Midbrain (tissue), 1 donor: ENCODE data around the gene BRWD1.

Source experiments
- DNase-seq: peaks from one replicate; lab custom pipeline; 2025; lab: John Stamatoyannopoulos, UW

Gene BRWD1

DNA sequence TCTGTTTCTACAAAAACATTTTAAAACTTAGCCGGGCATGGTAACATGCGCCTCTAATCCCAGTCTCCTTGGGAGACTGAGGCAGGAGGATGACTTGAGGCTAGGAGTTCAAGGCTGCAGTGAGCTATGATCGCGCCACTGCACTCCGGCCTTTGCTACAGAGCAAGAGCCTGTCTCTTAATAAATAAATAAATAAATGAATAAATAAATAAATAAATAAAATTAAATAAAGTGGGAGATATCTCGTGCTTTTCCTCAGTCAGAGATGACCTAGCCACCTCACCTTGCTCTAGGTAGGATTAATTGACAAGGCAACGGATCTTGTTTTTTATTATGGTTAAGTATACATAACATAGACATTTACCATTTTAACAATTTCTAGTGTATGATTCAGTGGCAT, 14.3 kb upstream of the BRWD1 start:
- DNase-seq, result no peak

GRCh38 chr21:39326607-39327307, 13.3 kb upstream of the BRWD1 start:
- no peak for DNase-seq

DNA sequence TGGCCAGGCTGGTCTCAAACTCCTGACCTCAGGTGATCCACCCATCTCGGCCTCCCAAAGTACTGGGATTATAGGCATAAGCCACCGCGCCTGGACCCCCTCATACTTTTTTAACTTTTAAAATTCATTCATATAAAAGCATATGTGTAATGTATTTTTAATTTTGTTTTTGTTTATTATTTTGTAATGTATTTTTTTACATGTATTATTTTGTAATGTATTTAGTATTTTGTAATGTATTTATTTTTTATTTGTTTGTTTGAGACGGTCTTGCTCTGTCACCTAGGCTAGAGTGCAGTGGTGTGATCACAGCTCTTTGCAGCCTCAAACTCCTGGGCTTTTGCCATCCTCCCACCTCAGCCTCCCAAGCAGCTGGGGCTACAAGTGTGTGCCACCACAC, 12.0 kb upstream of the BRWD1 start:
- DNase-seq, result no peak

- no peak for DNase-seq
Measured at GRCh38 chr21:39321424-39321823, 8.0 kb upstream of the BRWD1 start.

GRCh38 chr21:39319814-39320332, 6.4 kb upstream of the BRWD1 start:
- DNase-seq, result no peak

- no peak for DNase-seq
Measured at GRCh38 chr21:39319251-39319756, 5.9 kb upstream of the BRWD1 start.

DNA sequence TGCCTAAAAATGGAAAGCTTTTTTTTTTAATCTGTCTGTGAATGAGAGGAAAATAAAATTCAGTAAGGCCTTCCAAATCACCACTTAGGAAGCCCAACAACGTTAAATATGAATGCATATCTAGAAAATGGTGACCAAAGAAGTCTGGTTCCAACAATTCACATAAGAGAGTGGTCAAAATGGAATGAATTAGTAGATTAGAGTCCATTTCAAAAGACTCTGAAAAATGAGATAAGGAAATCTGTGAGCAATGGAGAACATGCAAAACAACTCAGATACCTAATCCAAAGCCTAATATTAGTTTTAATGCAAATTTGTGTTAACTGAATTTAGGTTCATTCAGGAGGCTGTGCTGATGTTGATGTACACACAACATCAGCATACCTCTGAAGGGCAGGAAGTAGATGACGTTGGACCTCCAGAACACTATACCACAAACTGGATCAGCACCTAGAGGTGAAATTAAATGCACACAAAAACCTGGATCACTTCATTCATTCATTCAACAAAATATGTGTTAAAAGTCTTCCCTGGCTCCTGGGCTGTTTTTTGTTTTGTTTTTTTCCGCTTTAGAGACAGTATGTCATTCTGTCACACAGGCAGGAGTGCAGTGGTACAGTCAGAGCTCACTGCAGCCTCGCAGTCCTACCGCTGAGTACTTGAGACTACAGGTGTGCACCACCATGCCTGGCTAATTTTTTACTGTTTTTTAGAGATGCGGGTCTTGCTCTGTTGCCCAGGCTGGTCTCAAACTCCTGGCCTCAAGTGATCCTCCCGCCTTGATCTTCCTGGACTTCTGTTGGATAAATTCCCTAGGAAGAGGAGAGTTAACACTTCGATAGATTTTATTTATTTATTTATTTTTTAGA, 4.9 kb upstream of the BRWD1 start:
- DNase-seq, result no peak

- DNase-seq, result no peak
Measured at GRCh38 chr21:39317134-39318090, 4.0 kb upstream of the BRWD1 start.

DNA sequence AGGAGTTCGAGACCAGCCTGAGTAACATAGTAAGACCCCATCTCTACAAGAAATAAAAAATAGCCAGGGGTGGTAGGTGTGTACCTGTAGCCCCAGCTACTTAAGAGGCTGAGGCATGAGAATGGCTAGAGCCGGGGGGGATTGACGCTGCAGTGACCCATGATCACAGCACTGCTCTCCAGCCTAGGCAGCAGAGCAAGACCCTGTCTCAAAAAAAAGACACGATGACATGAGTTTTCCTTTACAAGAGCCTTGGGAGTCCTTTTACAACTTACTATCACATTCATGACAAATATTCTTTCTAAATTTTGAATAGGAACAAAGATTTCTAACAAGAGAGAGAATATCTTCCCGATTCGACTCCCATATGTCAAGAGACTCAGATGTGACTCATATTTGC, 3.3 kb upstream of the BRWD1 start:
- no peak for DNase-seq

- DNase-seq, result no peak
Measured at GRCh38 chr21:39315603-39316445, 2.4 kb upstream of the BRWD1 start.

GRCh38 chr21:39314143-39315027, 953 bp upstream of the BRWD1 start:
- DNase-seq, result peak; percentile 53

DNA sequence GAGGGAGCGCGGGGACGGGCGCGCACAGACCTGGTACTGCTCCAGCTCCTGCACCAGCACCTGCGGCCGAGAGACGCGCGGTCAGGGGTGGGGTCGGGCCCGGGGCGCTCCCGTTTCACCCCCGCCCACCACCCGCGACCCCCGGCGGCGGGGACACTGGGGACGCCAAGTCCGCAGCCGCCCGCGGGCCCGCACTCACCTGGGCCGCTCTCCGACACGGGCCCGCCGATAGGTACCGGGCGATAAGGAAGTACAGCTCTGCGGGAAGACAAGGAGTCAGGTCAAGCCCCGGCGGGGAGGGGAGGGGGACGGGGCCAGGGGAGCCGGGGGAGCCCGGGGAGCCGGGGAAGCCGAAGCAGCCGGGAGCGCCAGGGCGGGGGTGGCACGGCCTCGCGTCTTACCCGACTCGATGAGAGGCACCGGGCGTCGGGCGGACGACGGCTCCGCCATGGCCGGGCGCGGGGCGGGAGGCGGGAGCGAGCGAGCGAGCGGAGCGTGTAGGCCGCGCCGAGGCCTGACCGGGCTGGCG, 326 bp downstream of the BRWD1 start:
- peak; percentile 66 for DNase-seq

DNA sequence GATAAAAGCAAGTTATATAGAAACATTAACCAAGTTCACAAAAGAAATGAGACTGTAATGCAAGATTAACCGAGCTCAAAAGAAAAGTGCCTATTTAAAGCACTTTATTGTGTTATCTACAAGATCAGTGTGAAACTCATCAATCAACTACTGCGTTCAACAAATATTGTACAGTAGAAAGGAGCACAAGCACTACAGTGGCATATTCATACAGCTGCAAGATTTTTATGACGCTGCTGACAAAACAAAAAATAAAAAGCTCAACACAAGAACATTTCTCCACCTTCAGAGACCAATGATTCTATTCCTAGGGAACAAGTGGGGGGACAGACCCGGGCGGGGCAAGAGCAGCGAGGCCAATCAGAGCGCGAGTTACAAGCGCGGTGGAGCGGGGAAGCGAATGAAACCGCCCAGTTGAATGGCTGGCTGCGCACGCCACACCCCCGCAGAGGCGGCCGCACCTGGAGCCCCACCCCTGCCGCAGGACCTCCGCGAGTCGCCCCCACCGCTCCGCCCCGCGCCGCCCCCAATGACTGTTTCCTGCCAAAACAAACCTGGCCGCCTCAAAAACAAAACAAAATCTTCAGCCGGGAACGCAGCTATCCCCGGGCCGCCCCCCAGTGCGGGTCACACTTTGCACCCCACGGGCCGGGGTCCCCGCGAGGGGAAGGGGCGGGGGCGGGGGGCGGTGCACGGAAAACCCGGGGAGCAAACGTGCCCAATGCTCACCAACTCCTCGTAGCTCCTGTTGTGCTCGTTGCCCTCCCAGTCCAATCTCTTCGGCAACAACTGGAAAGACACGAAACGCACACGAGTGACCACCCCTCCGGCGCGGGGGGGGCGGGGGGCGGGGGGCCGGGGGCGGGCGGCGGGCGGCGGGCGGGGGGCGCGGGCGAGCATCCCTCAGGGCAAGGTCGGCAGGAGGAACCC, 1.1 kb downstream of the BRWD1 start:
- peak; percentile 95 for DNase-seq

DNA sequence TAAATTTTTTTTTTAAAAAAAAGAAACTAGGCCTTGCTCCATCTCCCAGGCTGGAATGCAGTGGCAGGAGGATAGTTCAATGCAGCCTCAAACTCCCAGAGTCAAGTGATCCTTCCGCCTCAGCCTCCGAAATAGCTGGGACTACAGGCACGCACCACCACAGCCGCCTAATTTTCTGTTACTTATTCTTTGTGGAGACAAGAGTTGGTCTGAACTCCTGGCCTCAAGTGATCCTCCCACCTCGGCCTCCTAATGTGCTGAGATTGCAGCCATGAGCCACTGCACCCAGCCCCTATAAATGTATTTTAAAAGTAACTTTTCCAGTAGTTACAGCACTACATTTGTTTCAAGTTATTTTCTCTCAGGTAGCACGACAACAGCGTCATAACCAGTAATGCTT, 2.3 kb downstream of the BRWD1 start:
- no peak for DNase-seq

DNA sequence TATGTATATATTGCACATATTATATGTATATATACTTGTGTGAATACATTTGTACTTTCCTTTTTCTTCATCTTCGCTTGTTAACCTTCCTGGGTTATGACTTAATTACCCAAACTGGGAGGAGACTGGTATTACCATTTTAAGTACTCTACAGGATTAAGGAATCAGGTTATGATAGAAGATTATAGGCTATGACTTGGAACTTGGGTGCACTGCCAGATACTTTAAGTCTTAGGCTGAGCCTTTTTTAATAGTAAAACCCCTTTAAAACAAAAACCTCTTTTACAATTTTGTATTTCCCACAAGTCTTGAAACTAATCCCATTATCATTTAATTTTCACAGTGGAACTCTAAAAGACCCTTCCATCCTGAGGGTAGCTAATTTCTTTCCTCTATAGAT, 6.0 kb downstream of the BRWD1 start:
- DNase-seq, result no peak

DNA sequence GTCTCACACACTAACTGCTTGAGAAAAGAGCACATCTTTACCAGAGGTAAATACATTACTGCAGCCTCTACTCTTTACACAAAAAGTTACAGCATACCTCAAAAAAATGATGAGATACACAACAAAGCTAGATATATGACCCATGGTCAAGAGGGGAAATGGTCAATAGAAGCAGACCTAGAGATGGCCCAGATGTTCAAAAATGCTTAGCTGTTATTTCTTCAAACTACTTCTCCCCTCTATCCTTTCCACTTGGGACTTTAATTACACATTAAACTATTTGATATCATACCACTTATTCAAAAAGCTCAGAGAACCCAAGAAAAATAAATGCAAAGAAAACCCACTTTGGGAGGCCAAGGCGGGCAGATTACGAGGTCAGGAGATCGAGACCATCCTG, 12.8 kb downstream of the BRWD1 start:
- no peak for DNase-seq

- no peak for DNase-seq
Measured at GRCh38 chr21:39296891-39297290, 16.5 kb downstream of the BRWD1 start.

GRCh38 chr21:39288987-39289386, 24.4 kb downstream of the BRWD1 start:
- DNase-seq, result no peak
